Rectal smooth muscle tissue (tissue), 1 donor: Measurements from ENCODE around the gene NXF3.
"Not testable (repeated sequence)": the region's sequence is repeated elsewhere in the genome, so short reads cannot be mapped to it uniquely, and the experiment has no call there.

ENCODE experiments used
- H3K27ac ChIP-seq: one replicate; pipeline ENCODE4 v1.7.0; 2013; ENCODE audit warnings: low read depth, low read length, inconsistent platforms
- H3K27me3 ChIP-seq: one replicate; pipeline ENCODE4 v1.7.0; 2013; ENCODE audit warnings: low read length; ENCODE audit not compliant: control insufficient read depth, insufficient read depth
- H3K36me3 ChIP-seq: one replicate; pipeline ENCODE4 v1.7.0; 2013; ENCODE audit warnings: low read length; ENCODE audit not compliant: control insufficient read depth, insufficient read depth
- H3K4me1 ChIP-seq: one replicate; pipeline ENCODE4 v1.7.0; 2013; ENCODE audit warnings: low read length; ENCODE audit not compliant: control insufficient read depth, insufficient read depth
- H3K4me3 ChIP-seq: one replicate; pipeline ENCODE4 v1.7.0; 2013; ENCODE audit warnings: low read length
- H3K9ac ChIP-seq: one replicate; pipeline ENCODE4 v1.7.0; 2013; ENCODE audit warnings: low read length

NXF3 gene, protein sequence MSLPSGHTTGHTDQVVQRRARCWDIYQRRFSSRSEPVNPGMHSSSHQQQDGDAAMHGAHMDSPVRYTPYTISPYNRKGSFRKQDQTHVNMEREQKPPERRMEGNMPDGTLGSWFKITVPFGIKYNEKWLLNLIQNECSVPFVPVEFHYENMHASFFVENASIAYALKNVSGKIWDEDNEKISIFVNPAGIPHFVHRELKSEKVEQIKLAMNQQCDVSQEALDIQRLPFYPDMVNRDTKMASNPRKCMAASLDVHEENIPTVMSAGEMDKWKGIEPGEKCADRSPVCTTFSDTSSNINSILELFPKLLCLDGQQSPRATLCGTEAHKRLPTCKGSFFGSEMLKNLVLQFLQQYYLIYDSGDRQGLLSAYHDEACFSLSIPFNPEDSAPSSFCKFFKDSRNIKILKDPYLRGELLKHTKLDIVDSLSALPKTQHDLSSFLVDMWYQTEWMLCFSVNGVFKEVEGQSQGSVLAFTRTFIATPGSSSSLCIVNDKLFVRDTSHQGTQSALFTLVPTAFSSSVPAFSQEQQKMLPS

GRCh38 chrX:103092942-103093341, at the start of gene NXF3:
Gene NXF3, minus strand, starts transcription at chrX:103093143. Its CDS starts 120 bp downstream, at chrX:103093023.
- H3K27ac ChIP-seq = no peak within 1 kb of the TSS
- no peaks in the 10 kb centered on the region for H3K36me3 ChIP-seq
- no peaks in the 10 kb centered on the region for H3K27me3 ChIP-seq
- H3K4me1 ChIP-seq = no peaks in the 10 kb centered on the region
- H3K4me3 ChIP-seq = no peak within 1 kb of the TSS
- no peak within 1 kb of the TSS for H3K9ac ChIP-seq

DNA sequence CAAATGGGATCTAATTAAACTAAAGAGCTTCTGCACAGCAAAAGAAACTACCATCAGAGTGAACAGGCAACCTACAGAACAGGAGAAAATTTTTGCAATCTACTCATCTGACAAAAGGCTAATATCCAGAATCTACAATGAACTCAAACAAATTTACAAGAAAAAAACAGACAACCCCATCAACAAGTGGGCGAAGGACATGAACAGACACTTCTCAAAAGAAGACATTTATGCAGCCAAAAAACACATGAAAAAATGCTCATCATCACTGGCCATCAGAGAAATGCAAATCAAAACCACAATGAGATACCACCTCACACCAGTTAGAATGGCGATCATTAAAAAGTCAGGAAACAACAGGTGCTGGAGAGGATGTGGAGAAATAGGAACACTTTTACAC, 43.6 kb upstream of the NXF3 start:
- not testable (repeated sequence) for H3K36me3 ChIP-seq, H3K9ac ChIP-seq, H3K4me1 ChIP-seq, H3K27me3 ChIP-seq, H3K4me3 ChIP-seq, H3K27ac ChIP-seq

DNA sequence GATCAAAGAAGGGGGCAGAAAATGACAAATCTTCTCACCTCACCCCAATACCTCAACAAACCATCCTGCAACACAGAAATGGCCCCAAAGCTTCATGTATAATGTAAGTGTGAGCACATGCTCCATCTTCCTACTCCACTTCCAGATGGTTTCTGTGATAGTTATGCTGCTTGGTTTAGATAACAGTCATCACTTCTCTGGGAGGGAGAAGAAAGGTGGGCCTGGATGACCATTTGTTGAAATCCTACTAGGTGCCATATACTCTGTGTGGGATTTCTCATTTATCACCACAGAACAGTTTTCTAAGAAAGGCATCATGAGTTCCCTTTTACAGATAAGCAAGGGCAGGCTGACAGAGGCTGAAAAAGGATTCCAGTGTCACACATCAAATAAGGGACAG, 31.3 kb upstream of the NXF3 start:
- no peak overlapping the region for H3K27ac ChIP-seq
- no peak overlapping the region for H3K4me3 ChIP-seq
- no peak overlapping the region for H3K9ac ChIP-seq
- no peaks in the 10 kb centered on the region for H3K36me3 ChIP-seq
- H3K27me3 ChIP-seq = no peaks in the 10 kb centered on the region
- no peaks in the 10 kb centered on the region for H3K4me1 ChIP-seq

GRCh38 chrX:103120748-103121147, 27.8 kb upstream of the NXF3 start:
- Histone ChIP-seq H3K27ac (no peak overlapping the region), H3K27me3 (no peaks in the 10 kb centered on the region), H3K36me3 (no peaks in the 10 kb centered on the region), H3K4me1 (no peaks in the 10 kb centered on the region), H3K4me3 (no peak overlapping the region), H3K9ac (no peak overlapping the region)

- H3K27ac ChIP-seq, H3K9ac ChIP-seq, H3K4me3 ChIP-seq, H3K27me3 ChIP-seq, H3K4me1 ChIP-seq, H3K36me3 ChIP-seq: not testable (repeated sequence)
Observed at GRCh38 chrX:103116970-103117369, 24.0 kb upstream of the NXF3 start.

DNA sequence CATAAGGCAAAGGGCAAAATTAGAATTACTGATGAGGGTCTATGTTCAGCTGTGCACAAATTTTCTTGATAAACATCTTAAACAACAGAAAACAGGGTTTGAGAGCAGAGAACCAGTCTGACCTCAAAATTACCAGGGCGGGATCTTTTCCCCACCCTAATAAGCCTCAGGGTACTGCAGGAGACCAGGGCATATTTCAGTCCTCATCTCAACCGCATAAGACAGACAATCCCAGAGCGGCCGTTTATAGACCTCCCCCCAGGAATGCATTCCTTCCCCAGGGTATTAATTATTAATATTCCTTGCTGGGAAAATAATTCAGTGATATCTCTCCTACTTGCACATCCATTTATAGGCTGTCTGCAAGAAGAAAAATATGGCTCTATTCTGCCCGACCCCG, 16.6 kb upstream of the NXF3 start:
- not testable (repeated sequence) for H3K27ac ChIP-seq, H3K9ac ChIP-seq, H3K4me3 ChIP-seq, H3K27me3 ChIP-seq, H3K4me1 ChIP-seq, H3K36me3 ChIP-seq

- no peak overlapping the region for H3K9ac ChIP-seq
- H3K27me3 ChIP-seq = no peaks in the 10 kb centered on the region
- H3K4me1 ChIP-seq = no peaks in the 10 kb centered on the region
- no peak overlapping the region for H3K27ac ChIP-seq
- H3K36me3 ChIP-seq = no peaks in the 10 kb centered on the region
- H3K4me3 ChIP-seq = no peak overlapping the region
Observed at GRCh38 chrX:103107836-103108235, 14.9 kb upstream of the NXF3 start.

- not testable (repeated sequence) for H3K27ac ChIP-seq, H3K4me1 ChIP-seq, H3K27me3 ChIP-seq, H3K9ac ChIP-seq, H3K36me3 ChIP-seq, H3K4me3 ChIP-seq
Observed at GRCh38 chrX:103107227-103107737, 14.3 kb upstream of the NXF3 start.

DNA sequence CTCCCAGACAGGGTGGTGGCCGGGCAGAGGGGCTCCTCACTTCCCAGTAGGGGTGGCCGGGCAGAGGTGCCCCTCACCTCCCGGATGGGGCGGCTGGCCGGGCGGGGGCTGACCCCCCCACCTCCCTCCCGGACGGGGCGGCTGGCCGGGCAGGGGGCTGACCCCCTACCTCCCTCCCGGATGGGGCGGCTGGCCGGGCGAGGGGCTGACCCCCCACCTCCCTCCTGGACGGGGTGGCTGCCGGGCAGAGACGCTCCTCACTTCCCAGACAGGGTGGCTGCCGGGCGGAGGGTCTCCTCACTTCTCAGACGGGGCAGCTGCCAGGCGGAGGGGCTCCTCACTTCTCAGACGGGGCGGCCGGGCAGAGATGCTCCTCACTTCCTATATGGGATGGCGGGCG, 11.4 kb upstream of the NXF3 start:
- not testable (repeated sequence) for H3K36me3 ChIP-seq, H3K9ac ChIP-seq, H3K27me3 ChIP-seq, H3K4me1 ChIP-seq, H3K27ac ChIP-seq, H3K4me3 ChIP-seq

GRCh38 chrX:103103866-103104265, 10.9 kb upstream of the NXF3 start:
- not testable (repeated sequence) for H3K4me3 ChIP-seq, H3K27ac ChIP-seq, H3K27me3 ChIP-seq, H3K9ac ChIP-seq, H3K36me3 ChIP-seq, H3K4me1 ChIP-seq

GRCh38 chrX:103101299-103102042, 8.5 kb upstream of the NXF3 start:
- Histone ChIP-seq H3K36me3 (no peaks in the 10 kb centered on the region), H3K4me3 (no peak overlapping the region), H3K27ac (no peak overlapping the region), H3K4me1 (no peaks in the 10 kb centered on the region), H3K27me3 (no peaks in the 10 kb centered on the region), H3K9ac (no peak overlapping the region)

DNA sequence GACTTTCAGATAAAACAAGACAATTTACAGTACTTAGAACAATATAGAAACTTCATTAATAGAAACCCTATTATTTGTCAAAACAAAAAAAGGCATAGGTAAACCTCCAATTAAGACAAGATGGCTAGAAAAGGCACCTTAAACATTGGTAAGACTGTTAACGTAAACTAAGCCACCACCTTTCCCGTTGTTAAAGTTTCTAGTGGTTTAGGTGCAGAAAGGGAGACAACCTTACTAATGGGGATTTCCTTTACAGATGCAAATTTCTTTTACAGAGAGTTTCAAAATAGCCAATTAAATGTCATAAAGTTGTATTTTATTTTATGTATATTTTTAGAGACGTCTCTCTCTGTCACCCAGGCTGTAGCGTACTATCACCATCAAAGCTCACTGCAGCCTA, 7.5 kb upstream of the NXF3 start:
- H3K36me3 ChIP-seq = no peaks in the 10 kb centered on the region
- no peaks in the 10 kb centered on the region for H3K27me3 ChIP-seq
- no peak overlapping the region for H3K4me3 ChIP-seq
- no peaks in the 10 kb centered on the region for H3K4me1 ChIP-seq
- H3K27ac ChIP-seq = no peak overlapping the region
- H3K9ac ChIP-seq = no peak overlapping the region
